Measurements from ENCODE around the gene SLC15A4. TPM values are rescaled to one million over a fixed set of nuclear protein-coding genes. Genes with fewer than 3 reads are reported as not detected.

Gene SLC15A4
- 15.5 TPM for polyA plus RNA-seq (2013, experiment 1 of 2)
- polyA plus RNA-seq (2013, experiment 2 of 2), result 15.1 TPM

DNA sequence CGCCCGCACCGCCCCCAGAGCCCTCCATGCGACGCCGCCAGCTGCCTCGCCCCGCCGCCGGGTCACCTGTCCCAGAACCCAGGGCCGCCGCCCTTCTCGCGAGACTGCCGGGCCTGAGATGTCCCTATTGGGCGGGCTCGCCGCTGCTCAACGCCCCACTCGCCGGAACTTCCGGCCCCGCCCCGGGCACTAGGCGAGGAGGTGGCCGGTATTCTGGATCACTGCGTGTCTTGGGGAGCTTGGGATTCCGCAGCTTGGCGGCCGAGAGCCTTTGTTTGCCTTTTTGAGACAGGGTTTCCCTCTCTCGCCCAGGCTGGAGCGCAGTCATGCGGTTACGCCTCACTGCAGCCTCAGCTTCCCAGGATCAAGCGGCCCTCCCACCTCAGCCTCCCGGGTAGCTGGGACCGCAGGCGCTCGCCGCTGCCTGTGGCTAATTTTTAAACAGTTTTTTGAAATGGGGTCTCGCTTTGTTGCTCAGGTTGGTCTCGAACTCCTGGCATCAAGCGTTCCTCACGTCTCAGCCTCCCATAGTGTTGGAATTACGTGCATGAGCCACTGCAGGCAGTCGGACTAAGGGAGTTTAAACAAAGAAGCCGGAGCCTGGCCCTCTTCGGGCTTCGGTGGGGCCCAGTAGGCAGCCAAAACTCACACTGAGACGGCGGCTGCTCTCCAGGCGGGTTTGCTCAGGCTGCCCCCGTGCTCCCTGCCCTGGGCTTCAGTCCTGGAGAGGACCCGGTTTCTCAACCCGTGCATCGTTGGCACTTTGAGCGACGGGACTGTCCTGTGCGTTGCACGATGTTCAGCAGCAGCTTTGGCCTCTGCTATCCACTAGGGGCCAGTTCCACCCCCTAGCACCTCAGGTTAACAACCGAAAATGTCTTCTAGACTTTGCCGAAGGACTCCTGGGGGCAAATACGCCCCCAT is at the start of gene SLC15A4:
SLC15A4 (minus strand) TSS at position 43 of the 924 bp plus-strand sequence; CDS start at position 28, 15 bp downstream.
- Histone ChIP-seq H3K79me2 (ENCODE audit: control insufficient read depth, insufficient read depth, low read length) (peaks cover 42% of the 10 kb centered on the region), H3K9ac (ENCODE audit: low read length) (peak within 1 kb of the TSS; percentile 99), H3K36me3 (ENCODE audit: control insufficient read depth, insufficient read depth, low read length) (no peaks in the 10 kb centered on the region), H4K5ac (ENCODE audit: low read length) (no peak within 1 kb of the TSS), H2AK5ac (ENCODE audit: low read length) (no peak within 1 kb of the TSS), H3K27ac (ENCODE audit: low read depth, low read length) (peak within 1 kb of the TSS; percentile 75), H3K4ac (ENCODE audit: low read depth, low read length) (peak within 1 kb of the TSS; percentile 75), H3K4me2 (ENCODE audit: low read length) (peak within 1 kb of the TSS; percentile 89), H3K79me1 (ENCODE audit: low read length) (peaks cover 13% of the 10 kb centered on the region), H2BK15ac (replicated peaks; ENCODE audit: low read depth) (no peak within 1 kb of the TSS), H3K27me3 (ENCODE audit: insufficient read depth, low read length, poor library complexity) (no peaks in the 10 kb centered on the region), H3K23ac (ENCODE audit: low read length) (peak within 1 kb of the TSS; percentile 59), H4K8ac (ENCODE audit: low read depth, low read length) (peak within 1 kb of the TSS; percentile 100), H3K4me1 (ENCODE audit: control insufficient read depth, low read depth, low read length) (peaks cover 7% of the 10 kb centered on the region), H3K18ac (ENCODE audit: low read length) (peak within 1 kb of the TSS; percentile 45), H3K56ac (ENCODE audit: low read length) (peak within 1 kb of the TSS; percentile 99), H2BK5ac (ENCODE audit: low read length) (peak within 1 kb of the TSS; percentile 88), H3K4me3 (ENCODE audit: low read length) (peak within 1 kb of the TSS; percentile 95), H2BK120ac (ENCODE audit: low read depth, low read length) (peak within 1 kb of the TSS; percentile 14)
- no CpG with 5 or more reads among the region's 63 CpGs for WGBS (ENCODE audit: extremely low coverage, insufficient coverage, low lambda C conversion rate)
- peak; percentile 97 for DNase-seq

GRCh38 chr12:128872303-128872702 is 48.5 kb upstream of the SLC15A4 start:
- no CpG with 5 or more reads among the region's 5 CpGs for WGBS (ENCODE audit: extremely low coverage, insufficient coverage, low lambda C conversion rate)
- no peaks in the 10 kb centered on the region for H3K4me1 ChIP-seq (ENCODE audit: control insufficient read depth, low read depth, low read length)
- no peak overlapping the region for H3K9ac ChIP-seq (ENCODE audit: low read length)
- no peak overlapping the region for H2AK5ac ChIP-seq (ENCODE audit: low read length)
- no peaks in the 10 kb centered on the region for H3K36me3 ChIP-seq (ENCODE audit: control insufficient read depth, insufficient read depth, low read length)
- no peak overlapping the region for H3K23ac ChIP-seq (ENCODE audit: low read length)
- no peak overlapping the region for H3K18ac ChIP-seq (ENCODE audit: low read length)
- no peak overlapping the region for H2BK5ac ChIP-seq (ENCODE audit: low read length)
- no peaks in the 10 kb centered on the region for H3K79me2 ChIP-seq (ENCODE audit: control insufficient read depth, insufficient read depth, low read length)
- H3K27ac ChIP-seq (ENCODE audit: low read depth, low read length), result no peak overlapping the region
- no peak for DNase-seq
- no peak overlapping the region for H3K4me3 ChIP-seq (ENCODE audit: low read length)
- H2BK120ac ChIP-seq (ENCODE audit: low read depth, low read length), result no peak overlapping the region
- no peak overlapping the region for H3K4ac ChIP-seq (ENCODE audit: low read depth, low read length)
- H2BK15ac ChIP-seq (replicated peaks; ENCODE audit: low read depth), result no peak overlapping the region
- no peak overlapping the region for H4K5ac ChIP-seq (ENCODE audit: low read length)
- H3K4me2 ChIP-seq (ENCODE audit: low read length), result no peak overlapping the region
- no peak overlapping the region for H4K8ac ChIP-seq (ENCODE audit: low read depth, low read length)
- H3K79me1 ChIP-seq (ENCODE audit: low read length), result no peaks in the 10 kb centered on the region
- no peak overlapping the region for H3K56ac ChIP-seq (ENCODE audit: low read length)
- H3K27me3 ChIP-seq (ENCODE audit: insufficient read depth, low read length, poor library complexity), result no peaks in the 10 kb centered on the region

DNA sequence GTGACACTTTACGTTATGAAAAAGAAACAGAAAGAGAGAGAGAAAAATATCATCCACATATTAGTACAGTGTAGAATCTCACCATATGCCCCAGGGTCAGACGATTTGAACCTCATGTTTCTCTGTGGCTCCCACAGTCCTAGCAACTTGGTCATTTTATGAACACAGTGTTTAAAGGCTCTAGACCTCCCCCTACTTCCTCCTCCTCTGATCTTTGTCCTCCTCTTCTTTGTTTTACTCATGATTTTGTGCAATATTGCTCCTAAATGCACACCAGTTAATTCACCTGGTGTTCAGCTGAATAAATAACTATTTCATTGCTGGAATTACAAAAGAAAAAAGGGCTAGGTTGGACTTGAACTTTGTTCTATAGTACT is 47.7 kb upstream of the SLC15A4 start:
- Histone ChIP-seq H3K79me1 (ENCODE audit: low read length) (no peaks in the 10 kb centered on the region), H3K18ac (ENCODE audit: low read length) (no peak overlapping the region), H3K4me2 (ENCODE audit: low read length) (no peak overlapping the region), H2AK5ac (ENCODE audit: low read length) (no peak overlapping the region), H2BK120ac (ENCODE audit: low read depth, low read length) (no peak overlapping the region), H3K27me3 (ENCODE audit: insufficient read depth, low read length, poor library complexity) (no peaks in the 10 kb centered on the region), H3K9ac (ENCODE audit: low read length) (no peak overlapping the region), H3K27ac (ENCODE audit: low read depth, low read length) (no peak overlapping the region), H3K79me2 (ENCODE audit: control insufficient read depth, insufficient read depth, low read length) (no peaks in the 10 kb centered on the region), H3K4me1 (ENCODE audit: control insufficient read depth, low read depth, low read length) (no peaks in the 10 kb centered on the region), H3K4me3 (ENCODE audit: low read length) (no peak overlapping the region), H3K56ac (ENCODE audit: low read length) (no peak overlapping the region), H3K36me3 (ENCODE audit: control insufficient read depth, insufficient read depth, low read length) (no peaks in the 10 kb centered on the region), H2BK5ac (ENCODE audit: low read length) (no peak overlapping the region), H3K4ac (ENCODE audit: low read depth, low read length) (no peak overlapping the region), H4K8ac (ENCODE audit: low read depth, low read length) (no peak overlapping the region), H4K5ac (ENCODE audit: low read length) (no peak overlapping the region), H3K23ac (ENCODE audit: low read length) (no peak overlapping the region), H2BK15ac (replicated peaks; ENCODE audit: low read depth) (no peak overlapping the region)
- no peak for DNase-seq
- WGBS (ENCODE audit: extremely low coverage, insufficient coverage, low lambda C conversion rate), result no CpG with 5 or more reads among the region's 2 CpGs

DNA sequence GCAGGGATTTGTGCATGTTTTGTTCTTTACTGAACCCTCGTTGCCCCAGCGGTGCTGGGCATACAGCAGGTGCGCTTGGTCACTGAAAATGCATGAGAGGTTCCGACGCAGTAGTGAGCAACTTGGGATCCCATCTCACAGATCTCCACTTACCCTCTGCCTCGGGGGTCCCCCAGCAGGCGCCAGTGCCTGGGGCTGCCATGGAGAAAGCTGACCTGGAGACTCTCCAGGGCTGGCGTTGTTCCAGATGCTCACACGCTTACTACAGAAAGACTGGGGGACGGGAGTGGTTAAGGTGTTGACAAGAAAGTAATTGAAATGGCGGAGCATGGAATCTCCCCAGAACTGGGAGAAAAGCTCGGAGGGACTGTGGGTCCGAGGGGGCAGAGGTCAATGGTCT is 43.7 kb upstream of the SLC15A4 start:
- Histone ChIP-seq H3K23ac (ENCODE audit: low read length) (no peak overlapping the region), H3K4me2 (ENCODE audit: low read length) (no peak overlapping the region), H2BK5ac (ENCODE audit: low read length) (no peak overlapping the region), H3K4me1 (ENCODE audit: control insufficient read depth, low read depth, low read length) (no peaks in the 10 kb centered on the region), H3K56ac (ENCODE audit: low read length) (no peak overlapping the region), H3K36me3 (ENCODE audit: control insufficient read depth, insufficient read depth, low read length) (no peaks in the 10 kb centered on the region), H3K27ac (ENCODE audit: low read depth, low read length) (no peak overlapping the region), H4K5ac (ENCODE audit: low read length) (no peak overlapping the region), H3K79me1 (ENCODE audit: low read length) (no peaks in the 10 kb centered on the region), H3K4me3 (ENCODE audit: low read length) (no peak overlapping the region), H3K27me3 (ENCODE audit: insufficient read depth, low read length, poor library complexity) (no peaks in the 10 kb centered on the region), H3K79me2 (ENCODE audit: control insufficient read depth, insufficient read depth, low read length) (no peaks in the 10 kb centered on the region), H3K18ac (ENCODE audit: low read length) (no peak overlapping the region), H3K4ac (ENCODE audit: low read depth, low read length) (no peak overlapping the region), H3K9ac (ENCODE audit: low read length) (no peak overlapping the region), H4K8ac (ENCODE audit: low read depth, low read length) (no peak overlapping the region), H2AK5ac (ENCODE audit: low read length) (no peak overlapping the region), H2BK120ac (ENCODE audit: low read depth, low read length) (no peak overlapping the region), H2BK15ac (replicated peaks; ENCODE audit: low read depth) (no peak overlapping the region)
- WGBS (ENCODE audit: extremely low coverage, insufficient coverage, low lambda C conversion rate), result no CpG with 5 or more reads among the region's 13 CpGs
- no peak for DNase-seq

DNA sequence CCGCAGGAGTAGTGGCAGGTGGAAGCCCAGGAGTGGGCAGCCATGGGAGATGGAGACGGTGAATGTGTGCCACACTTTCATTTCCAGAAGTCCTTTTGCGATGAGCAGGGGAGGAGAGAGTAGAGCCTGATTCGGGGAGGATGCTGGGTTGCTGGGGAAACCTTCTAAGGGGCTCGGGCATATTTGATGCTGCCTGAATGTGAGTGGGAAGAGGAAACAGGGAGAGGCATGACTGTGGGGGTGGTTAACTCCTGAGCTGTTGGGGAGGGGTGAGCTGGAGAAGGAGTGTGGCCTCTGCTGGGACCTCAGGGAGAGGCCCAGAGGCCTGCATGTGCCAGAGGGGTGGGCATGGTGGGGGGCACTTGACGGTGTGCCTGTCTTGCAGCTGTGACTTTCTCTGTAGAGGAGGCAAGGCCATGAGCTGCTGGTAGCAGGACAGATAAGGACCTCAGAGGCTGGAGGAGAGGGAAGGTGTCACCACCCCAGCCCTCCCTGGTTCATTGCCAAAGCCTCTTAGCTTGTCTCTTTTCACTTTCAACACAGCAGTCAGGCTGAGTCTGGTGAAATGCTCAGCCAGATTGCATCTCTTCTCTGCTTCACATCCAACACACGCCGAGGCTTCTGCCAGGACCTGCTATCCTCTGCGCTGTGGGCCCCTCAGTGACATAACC is 40.9 kb upstream of the SLC15A4 start:
- DNase-seq, result no peak
- H3K56ac ChIP-seq (ENCODE audit: low read length), result no peak overlapping the region
- no peak overlapping the region for H2AK5ac ChIP-seq (ENCODE audit: low read length)
- no peak overlapping the region for H3K27ac ChIP-seq (ENCODE audit: low read depth, low read length)
- no peaks in the 10 kb centered on the region for H3K79me2 ChIP-seq (ENCODE audit: control insufficient read depth, insufficient read depth, low read length)
- WGBS (ENCODE audit: extremely low coverage, insufficient coverage, low lambda C conversion rate), result no CpG with 5 or more reads among the region's 9 CpGs
- H3K36me3 ChIP-seq (ENCODE audit: control insufficient read depth, insufficient read depth, low read length), result no peaks in the 10 kb centered on the region
- no peak overlapping the region for H2BK15ac ChIP-seq (replicated peaks; ENCODE audit: low read depth)
- peaks cover 7% of the 10 kb centered on the region for H3K4me1 ChIP-seq (ENCODE audit: control insufficient read depth, low read depth, low read length)
- H3K27me3 ChIP-seq (ENCODE audit: insufficient read depth, low read length, poor library complexity), result no peaks in the 10 kb centered on the region
- no peak overlapping the region for H3K23ac ChIP-seq (ENCODE audit: low read length)
- H3K4me3 ChIP-seq (ENCODE audit: low read length), result no peak overlapping the region
- no peak overlapping the region for H3K4me2 ChIP-seq (ENCODE audit: low read length)
- H3K79me1 ChIP-seq (ENCODE audit: low read length), result no peaks in the 10 kb centered on the region
- H3K18ac ChIP-seq (ENCODE audit: low read length), result no peak overlapping the region
- no peak overlapping the region for H2BK5ac ChIP-seq (ENCODE audit: low read length)
- H3K4ac ChIP-seq (ENCODE audit: low read depth, low read length), result no peak overlapping the region
- no peak overlapping the region for H4K8ac ChIP-seq (ENCODE audit: low read depth, low read length)
- H3K9ac ChIP-seq (ENCODE audit: low read length), result no peak overlapping the region
- H2BK120ac ChIP-seq (ENCODE audit: low read depth, low read length), result no peak overlapping the region
- H4K5ac ChIP-seq (ENCODE audit: low read length), result no peak overlapping the region
